ENCODE measurements around the gene DEFB131B. TPM values are rescaled to one million over a fixed set of nuclear protein-coding genes. Genes with fewer than 3 reads are reported as not detected.
"Not testable (repeated sequence)": the region's sequence is repeated elsewhere in the genome, so short reads cannot be mapped to it uniquely, and the experiment has no call there.

DEFB131B gene, protein sequence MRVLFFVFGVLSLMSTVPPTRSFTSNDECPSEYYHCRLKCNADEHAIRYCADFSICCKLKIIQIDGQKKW
- total RNA-seq, result not detected in 2 replicates

DNA sequence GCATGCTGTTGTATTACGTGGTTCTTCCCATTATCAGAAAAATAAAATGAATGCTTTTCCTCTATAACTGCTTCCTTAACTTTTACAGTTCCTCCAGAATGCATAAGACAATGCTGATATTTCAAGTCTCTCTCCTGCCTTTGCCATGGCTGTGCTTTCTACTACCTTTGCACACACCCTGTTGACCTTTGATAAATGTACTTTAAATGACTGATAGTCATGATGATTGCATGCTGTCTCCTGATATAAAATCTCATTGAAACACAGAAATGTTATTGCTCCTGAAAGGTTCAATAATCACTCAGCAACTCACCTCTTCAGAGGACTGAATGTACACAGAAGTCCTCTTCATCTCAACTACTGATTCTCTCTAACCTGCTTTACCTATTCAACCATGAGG is at the start of gene DEFB131B:
DEFB131B (plus strand) TSS at position 395 of the 400 bp plus-strand sequence; CDS start at position 395, 0 bp downstream.
- H3K27ac Mint-ChIP-seq; DNase-seq (ENCODE audit: low spot score); H3K4me3 Mint-ChIP-seq (ENCODE audit: low read depth); intact Hi-C loops (cut with micrococcal nuclease); H3K4me1 Mint-ChIP-seq (ENCODE audit: low read depth); H3K9me3 Mint-ChIP-seq; H3K27me3 Mint-ChIP-seq (ENCODE audit: low read depth): not testable (repeated sequence)
- peaks cover 19% of the 10 kb centered on the region for H3K36me3 Mint-ChIP-seq (ENCODE audit: low read depth)

- H3K9me3 Mint-ChIP-seq; H3K27me3 Mint-ChIP-seq (ENCODE audit: low read depth); H3K4me1 Mint-ChIP-seq (ENCODE audit: low read depth); H3K36me3 Mint-ChIP-seq (ENCODE audit: low read depth); DNase-seq (ENCODE audit: low spot score); H3K4me3 Mint-ChIP-seq (ENCODE audit: low read depth); intact Hi-C loops (cut with micrococcal nuclease); H3K27ac Mint-ChIP-seq: not testable (repeated sequence)
Measured at GRCh38 chr11:71829247-71829646, 49.0 kb upstream of the DEFB131B start.

DNA sequence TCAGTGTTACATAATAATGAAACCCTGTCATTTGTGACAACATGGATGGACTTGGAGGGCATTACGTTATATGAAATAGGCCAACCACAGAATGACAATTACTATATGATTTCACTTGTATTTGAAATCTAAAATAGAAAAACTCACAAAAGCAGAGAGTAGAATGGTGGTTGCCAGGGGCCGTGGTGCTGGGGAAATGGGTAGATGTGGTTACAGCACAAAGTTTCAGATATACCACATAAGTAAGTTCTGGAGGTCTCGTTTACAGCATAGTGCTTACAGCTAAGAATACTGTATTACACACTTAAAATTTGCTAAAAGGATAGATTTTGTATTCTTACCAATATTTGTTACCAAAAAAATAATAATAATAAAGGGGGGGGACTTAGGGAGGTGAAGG is 48.6 kb upstream of the DEFB131B start:
- H3K27me3 Mint-ChIP-seq (ENCODE audit: low read depth); H3K36me3 Mint-ChIP-seq (ENCODE audit: low read depth); H3K9me3 Mint-ChIP-seq; intact Hi-C loops (cut with micrococcal nuclease); DNase-seq (ENCODE audit: low spot score); H3K4me3 Mint-ChIP-seq (ENCODE audit: low read depth); H3K4me1 Mint-ChIP-seq (ENCODE audit: low read depth); H3K27ac Mint-ChIP-seq: not testable (repeated sequence)

DNA sequence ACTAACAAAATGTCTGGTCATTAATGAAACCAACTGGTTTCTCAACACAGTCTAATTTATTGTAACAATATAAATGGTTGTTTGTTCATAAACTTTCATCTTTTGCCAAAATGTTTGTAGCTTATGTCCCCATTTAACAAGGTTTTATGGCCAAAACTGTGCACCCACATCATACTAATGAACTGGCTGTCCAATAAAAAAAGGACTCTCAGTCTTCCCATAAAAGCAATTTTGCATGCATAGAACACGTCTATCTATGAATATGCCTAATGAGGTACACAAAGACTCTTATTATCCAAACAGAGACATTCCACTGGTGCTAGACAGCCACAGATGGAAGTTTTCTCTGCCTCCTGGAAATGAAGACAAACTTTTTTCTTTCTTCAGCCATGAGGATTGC is 45.4 kb upstream of the DEFB131B start, which contains the start of gene DEFB108B:
DEFB108B (plus strand) TSS at position 390 of the 400 bp plus-strand sequence; CDS start at position 390, 0 bp downstream.
- not testable (repeated sequence) for H3K27me3 Mint-ChIP-seq (ENCODE audit: low read depth)

GRCh38 chr11:71842720-71843119 is 35.5 kb upstream of the DEFB131B start:
- H3K4me1 Mint-ChIP-seq (ENCODE audit: low read depth); H3K27ac Mint-ChIP-seq; intact Hi-C loops (cut with micrococcal nuclease); H3K36me3 Mint-ChIP-seq (ENCODE audit: low read depth); DNase-seq (ENCODE audit: low spot score); H3K4me3 Mint-ChIP-seq (ENCODE audit: low read depth); H3K9me3 Mint-ChIP-seq: not testable (repeated sequence)
- H3K27me3 Mint-ChIP-seq (ENCODE audit: low read depth), result peaks cover 10% of the 10 kb centered on the region

More for the DNA sequence above, 45.4 kb upstream of the DEFB131B start, which contains the start of gene DEFB108B:
- DNase-seq (ENCODE audit: low spot score); H3K36me3 Mint-ChIP-seq (ENCODE audit: low read depth); H3K4me1 Mint-ChIP-seq (ENCODE audit: low read depth); H3K27ac Mint-ChIP-seq; intact Hi-C loops (cut with micrococcal nuclease); H3K9me3 Mint-ChIP-seq; H3K4me3 Mint-ChIP-seq (ENCODE audit: low read depth): not testable (repeated sequence)

GRCh38 chr11:71843355-71843754 is 34.9 kb upstream of the DEFB131B start:
- H3K9me3 Mint-ChIP-seq; H3K4me1 Mint-ChIP-seq (ENCODE audit: low read depth); DNase-seq (ENCODE audit: low spot score); H3K36me3 Mint-ChIP-seq (ENCODE audit: low read depth); H3K27ac Mint-ChIP-seq; intact Hi-C loops (cut with micrococcal nuclease); H3K4me3 Mint-ChIP-seq (ENCODE audit: low read depth): not testable (repeated sequence)
- H3K27me3 Mint-ChIP-seq (ENCODE audit: low read depth), result peaks cover 11% of the 10 kb centered on the region

DNA sequence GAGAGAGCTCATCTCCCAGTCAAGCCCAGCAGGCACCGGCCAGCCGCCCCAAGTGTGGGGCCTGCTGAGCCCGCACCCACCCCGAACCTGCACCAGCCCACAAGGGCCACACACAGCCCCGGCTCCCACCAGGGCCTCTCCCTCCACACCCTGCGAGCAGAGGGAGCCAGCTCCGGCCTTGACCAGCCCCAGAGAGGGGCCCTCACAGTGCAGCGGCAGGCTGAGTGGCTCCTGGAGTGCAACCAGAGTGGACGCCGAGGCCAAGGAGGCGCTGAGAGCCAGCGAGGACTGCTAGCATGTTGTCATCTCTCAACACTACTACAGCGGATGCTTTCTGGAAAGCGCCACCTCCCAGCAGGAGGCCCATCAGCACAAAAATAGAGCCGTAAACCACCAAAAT is 34.4 kb upstream of the DEFB131B start:
- Mint-ChIP-seq H3K4me1 (ENCODE audit: low read depth) (no peaks in the 10 kb centered on the region), H3K27ac (no peak overlapping the region), H3K4me3 (ENCODE audit: low read depth) (no peak overlapping the region), H3K36me3 (ENCODE audit: low read depth) (no peaks in the 10 kb centered on the region), H3K9me3 (peaks cover 7% of the 10 kb centered on the region), H3K27me3 (ENCODE audit: low read depth) (peaks cover 10% of the 10 kb centered on the region)
- no peak for DNase-seq (ENCODE audit: low spot score)
- intact Hi-C loops (cut with micrococcal nuclease), result no loop called here

DNA sequence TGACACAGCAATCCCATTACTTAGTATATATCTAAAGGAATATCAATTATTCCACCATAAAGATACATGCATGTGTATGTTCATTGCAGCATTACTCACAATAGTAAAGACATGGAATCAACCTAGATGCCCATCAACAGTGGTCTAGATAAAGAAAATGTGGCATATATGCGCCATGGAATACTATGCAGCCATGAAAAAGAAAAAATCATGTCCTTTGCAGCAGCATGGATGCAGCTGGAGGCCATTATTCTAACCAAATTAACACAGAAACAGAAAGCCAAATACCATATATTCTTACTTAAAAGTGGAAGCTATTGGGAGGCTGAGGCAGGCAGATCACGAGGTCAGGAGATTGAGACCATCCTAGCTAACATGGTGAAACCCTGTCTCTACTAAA is 24.4 kb upstream of the DEFB131B start:
- H3K27ac Mint-ChIP-seq; H3K27me3 Mint-ChIP-seq (ENCODE audit: low read depth); intact Hi-C loops (cut with micrococcal nuclease); H3K4me1 Mint-ChIP-seq (ENCODE audit: low read depth); DNase-seq (ENCODE audit: low spot score); H3K4me3 Mint-ChIP-seq (ENCODE audit: low read depth); H3K36me3 Mint-ChIP-seq (ENCODE audit: low read depth): not testable (repeated sequence)
- peaks cover 19% of the 10 kb centered on the region for H3K9me3 Mint-ChIP-seq

- H3K36me3 Mint-ChIP-seq (ENCODE audit: low read depth); DNase-seq (ENCODE audit: low spot score); intact Hi-C loops (cut with micrococcal nuclease); H3K4me3 Mint-ChIP-seq (ENCODE audit: low read depth); H3K9me3 Mint-ChIP-seq; H3K27ac Mint-ChIP-seq; H3K4me1 Mint-ChIP-seq (ENCODE audit: low read depth); H3K27me3 Mint-ChIP-seq (ENCODE audit: low read depth): not testable (repeated sequence)
Measured at GRCh38 chr11:71855880-71856279, 22.4 kb upstream of the DEFB131B start.

DNA sequence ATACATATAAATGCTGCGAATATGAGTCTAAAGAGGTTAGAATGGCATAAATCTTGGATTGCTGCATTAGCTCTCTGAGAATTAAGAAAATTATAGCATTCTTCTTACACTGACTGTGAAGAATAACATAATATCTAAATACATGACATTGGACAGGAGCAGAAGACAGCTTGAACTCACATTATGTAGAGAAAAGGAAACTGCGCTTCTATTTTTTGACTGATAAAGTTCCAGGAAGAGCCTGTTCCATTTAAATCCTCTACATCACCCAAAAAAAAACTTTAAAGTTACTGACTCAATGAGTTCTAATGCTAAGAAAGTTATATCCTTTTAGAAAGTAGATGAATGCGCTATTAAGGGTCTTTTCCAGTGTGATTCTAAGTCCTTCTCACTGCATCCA is 17.4 kb upstream of the DEFB131B start:
- H3K36me3 Mint-ChIP-seq (ENCODE audit: low read depth); H3K9me3 Mint-ChIP-seq; H3K27ac Mint-ChIP-seq; H3K4me1 Mint-ChIP-seq (ENCODE audit: low read depth); intact Hi-C loops (cut with micrococcal nuclease); DNase-seq (ENCODE audit: low spot score); H3K4me3 Mint-ChIP-seq (ENCODE audit: low read depth); H3K27me3 Mint-ChIP-seq (ENCODE audit: low read depth): not testable (repeated sequence)

- H3K27ac Mint-ChIP-seq; H3K9me3 Mint-ChIP-seq; H3K36me3 Mint-ChIP-seq (ENCODE audit: low read depth); intact Hi-C loops (cut with micrococcal nuclease); DNase-seq (ENCODE audit: low spot score); H3K4me3 Mint-ChIP-seq (ENCODE audit: low read depth); H3K4me1 Mint-ChIP-seq (ENCODE audit: low read depth); H3K27me3 Mint-ChIP-seq (ENCODE audit: low read depth): not testable (repeated sequence)
Measured at GRCh38 chr11:71863978-71864627, 14.2 kb upstream of the DEFB131B start.

DNA sequence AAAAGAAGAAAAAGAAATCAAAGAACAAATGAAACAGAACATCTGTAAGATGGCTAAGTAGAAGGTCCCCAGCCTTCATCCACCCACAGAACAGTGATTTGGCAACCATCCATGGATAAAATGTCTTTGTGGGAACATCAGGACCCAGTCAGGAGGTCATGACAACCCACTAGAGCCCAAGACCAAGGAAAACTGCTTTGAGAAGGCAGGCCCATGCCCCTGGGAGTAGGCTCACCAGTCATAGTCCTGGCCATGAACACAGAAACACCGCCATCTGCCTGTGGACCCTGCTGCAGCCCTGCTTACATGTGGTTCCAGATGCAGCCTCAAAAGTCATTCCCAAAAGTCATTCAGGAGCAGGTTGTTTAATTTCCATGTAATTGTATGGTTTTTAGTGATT is 11.0 kb upstream of the DEFB131B start:
- H3K4me3 Mint-ChIP-seq (ENCODE audit: low read depth); intact Hi-C loops (cut with micrococcal nuclease); DNase-seq (ENCODE audit: low spot score); H3K27ac Mint-ChIP-seq; H3K36me3 Mint-ChIP-seq (ENCODE audit: low read depth); H3K27me3 Mint-ChIP-seq (ENCODE audit: low read depth); H3K4me1 Mint-ChIP-seq (ENCODE audit: low read depth); H3K9me3 Mint-ChIP-seq: not testable (repeated sequence)

DNA sequence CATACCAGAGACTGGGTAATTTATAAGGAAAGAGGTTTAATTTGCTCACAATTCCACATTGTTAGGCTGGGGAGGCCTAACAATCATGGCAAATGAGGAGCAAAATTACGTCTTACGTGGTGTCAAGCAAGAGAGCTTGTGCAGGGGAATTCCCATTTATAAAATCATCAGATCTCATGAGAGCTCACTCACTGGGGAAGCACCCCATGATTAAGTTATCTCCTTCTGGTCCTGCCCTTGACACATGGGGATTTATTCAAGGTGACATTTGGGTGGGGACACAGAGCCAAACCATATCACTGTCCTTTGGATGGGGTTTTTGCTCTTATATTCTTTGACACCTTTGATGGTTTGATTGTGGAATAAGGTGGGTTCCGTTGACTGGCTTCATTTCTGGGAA is 8.3 kb upstream of the DEFB131B start:
- H3K4me3 Mint-ChIP-seq (ENCODE audit: low read depth); H3K4me1 Mint-ChIP-seq (ENCODE audit: low read depth); intact Hi-C loops (cut with micrococcal nuclease); H3K27ac Mint-ChIP-seq; H3K27me3 Mint-ChIP-seq (ENCODE audit: low read depth); H3K9me3 Mint-ChIP-seq; H3K36me3 Mint-ChIP-seq (ENCODE audit: low read depth); DNase-seq (ENCODE audit: low spot score): not testable (repeated sequence)

Data from activated T-helper 2 cell treated with anti-CD3 and anti-CD28 coated beads, Interferon-gamma antibody, Interleukin-2, Interleukin-4, amounts not matched to agents 10 μg/mL and 5 μg/mL and 100 μg/mL, durations not matched to agents 14 hours and 24 hours and 36 hours (primary cell).